Activated gamma-delta T cell (primary cell): Measurements from ENCODE around the gene TMEM250.
"Not testable (repeated sequence)": the region's sequence is repeated elsewhere in the genome, so short reads cannot be mapped to it uniquely, and the experiment has no call there.

Experiments
- DNase-seq: peaks from one replicate; lab custom pipeline; 2025; lab: John Stamatoyannopoulos, UW

TMEM250 gene

GRCh38 chr9:136111190-136111589, 7.5 kb downstream of the TMEM250 start:
- no peak for DNase-seq

DNA sequence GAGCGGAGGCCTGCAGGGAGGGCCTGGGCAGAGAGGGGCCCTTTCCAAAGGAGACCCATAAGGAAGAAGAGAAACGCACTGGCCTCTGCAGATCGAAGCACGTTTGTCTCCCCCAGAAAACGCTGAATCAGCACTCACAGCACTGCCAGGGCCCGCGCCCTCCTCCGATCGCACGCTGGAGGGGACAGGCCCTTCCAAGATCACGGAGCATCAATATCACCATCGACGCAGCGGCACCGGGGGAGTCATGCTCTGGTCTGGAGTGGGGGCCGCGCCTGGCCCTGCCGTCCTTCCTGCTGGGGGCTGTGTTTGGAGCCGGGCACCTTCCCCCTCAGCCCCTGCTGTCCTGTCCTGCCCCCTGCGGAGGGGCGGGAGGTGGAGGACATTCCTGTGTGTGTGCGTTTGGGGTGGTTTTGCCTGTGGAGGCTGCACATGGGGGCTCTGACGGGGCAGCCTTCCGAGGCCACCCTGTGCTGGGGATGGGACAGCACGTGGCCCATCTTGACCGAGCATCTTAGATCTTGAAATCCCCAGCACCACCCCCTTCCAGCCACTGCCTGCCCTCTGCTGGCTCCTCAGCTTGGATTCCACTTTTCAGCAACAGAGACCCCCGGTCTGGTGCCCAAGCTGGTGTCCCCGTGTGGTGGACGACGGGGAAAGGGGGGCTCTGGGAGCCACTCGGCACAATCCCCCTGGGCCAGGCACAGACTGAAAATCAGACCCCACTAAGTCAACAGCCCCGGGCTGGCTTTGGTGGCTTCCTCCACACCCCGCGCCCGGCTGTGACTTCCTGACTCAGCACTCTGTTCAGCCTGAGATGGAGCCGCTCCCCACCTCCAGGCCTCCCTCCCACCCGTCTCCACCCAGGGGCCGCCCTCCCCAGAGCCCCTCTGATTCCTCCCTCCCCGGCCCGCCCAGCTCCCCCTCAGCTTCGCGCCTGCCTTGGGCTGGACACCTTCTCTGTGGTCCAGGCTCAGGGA, 8.3 kb downstream of the TMEM250 start:
- DNase-seq = peak; percentile 40

- DNase-seq = peak; percentile 92
Observed at GRCh38 chr9:136109351-136110081, 9.2 kb downstream of the TMEM250 start.

DNA sequence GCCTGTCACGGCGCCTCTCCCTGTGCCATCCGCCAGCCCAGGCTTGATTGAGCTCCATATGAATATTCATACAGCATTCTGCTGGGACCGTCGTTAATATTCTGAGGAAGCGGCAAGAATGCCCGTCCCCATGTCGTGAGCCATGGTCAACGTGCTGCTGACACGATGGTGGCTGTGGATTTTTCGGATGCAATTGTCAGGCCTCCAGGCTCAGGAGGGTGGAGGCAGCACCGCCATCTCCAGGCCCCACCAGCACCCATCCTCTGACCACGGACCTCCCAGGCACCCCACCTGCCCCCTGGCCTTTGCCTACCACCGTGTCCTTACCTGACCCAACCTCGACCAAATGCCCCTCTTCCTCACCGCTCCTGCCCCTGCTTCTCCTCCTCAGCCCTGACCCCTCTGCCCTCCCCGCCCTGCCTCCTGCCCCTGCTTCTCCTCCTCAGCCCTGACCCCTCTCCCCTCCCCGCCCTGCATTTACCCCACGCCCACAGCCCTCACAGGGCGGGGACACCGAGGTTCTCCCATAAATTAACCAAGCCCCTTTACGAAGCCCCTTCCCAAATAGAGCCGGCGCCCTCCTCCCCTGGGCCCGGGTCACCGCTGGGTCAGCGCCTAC, 9.9 kb downstream of the TMEM250 start:
- DNase-seq = no peak

DNA sequence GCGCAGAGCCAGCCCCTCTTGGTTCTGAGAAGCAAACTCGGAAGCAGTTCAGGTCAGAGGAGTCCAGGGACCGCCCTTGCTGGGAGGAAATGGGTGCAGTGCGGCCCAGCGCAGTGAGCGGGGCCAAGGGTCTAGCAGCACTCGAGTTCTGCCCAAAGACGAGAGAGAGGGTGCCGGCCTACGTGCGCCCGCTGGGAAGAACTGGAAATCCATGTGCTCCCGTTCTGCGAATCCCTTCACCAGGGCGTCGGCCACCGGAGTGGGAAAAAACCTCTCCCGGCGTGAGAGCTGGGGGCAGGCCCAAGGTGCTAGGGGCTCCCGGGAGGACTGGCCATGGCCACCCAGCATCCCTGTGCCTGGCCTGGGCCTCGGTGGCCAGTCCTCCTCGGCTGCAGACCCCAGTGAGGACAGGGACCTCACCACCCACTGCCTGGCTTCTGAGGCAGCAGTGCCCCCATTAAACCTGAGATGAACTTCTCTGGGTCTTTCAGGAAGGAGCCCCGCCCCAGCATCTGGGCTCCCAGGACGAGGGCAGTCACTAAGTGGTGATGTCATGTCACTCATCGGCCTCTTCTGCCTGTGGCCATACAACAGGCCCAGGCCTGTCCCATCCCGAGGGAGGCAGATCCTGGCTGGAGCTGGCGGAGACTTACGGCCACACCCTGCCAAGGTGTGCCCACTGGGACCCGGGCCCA, 10.6 kb downstream of the TMEM250 start:
- no peak for DNase-seq

DNA sequence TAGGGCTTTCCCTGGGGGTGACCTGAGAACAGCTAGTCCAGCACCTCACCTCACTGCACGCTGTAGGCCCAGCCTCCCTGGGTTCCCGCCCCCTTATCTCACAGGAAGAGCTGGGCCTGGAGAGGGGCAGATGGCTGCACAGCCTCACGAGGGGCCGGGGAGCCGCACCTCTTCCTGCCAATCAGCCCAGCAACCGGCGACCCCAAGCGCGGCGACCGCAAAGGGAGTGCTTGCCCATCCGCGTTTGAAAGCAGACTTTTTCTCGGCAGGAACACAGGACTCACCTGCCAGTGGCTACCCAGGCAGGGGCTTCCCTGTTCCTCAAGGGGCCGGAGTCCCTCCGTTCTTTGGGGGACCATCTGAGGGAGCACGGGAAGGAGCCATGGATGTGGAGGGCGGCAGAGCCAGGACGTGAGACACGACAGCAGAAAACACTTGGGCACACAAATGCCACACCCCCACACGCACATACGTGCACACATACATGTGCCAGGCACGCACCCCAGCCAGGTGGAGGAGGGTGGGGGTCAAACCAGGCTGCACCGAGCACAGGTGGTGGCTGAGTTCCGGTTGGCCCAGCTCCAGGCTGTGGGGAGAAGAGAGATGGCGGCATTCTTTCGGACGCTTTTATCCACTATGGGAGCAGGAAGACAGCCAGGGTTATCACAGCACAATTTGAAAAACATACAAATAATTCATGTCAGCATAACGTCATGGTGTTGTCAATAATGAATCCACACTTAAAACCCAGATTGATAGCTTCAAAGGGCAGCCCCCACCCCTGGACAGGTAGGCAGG, 11.3 kb downstream of the TMEM250 start:
- DNase-seq = peak; percentile 56

- no peak for DNase-seq
Observed at GRCh38 chr9:136105398-136106135, 13.1 kb downstream of the TMEM250 start.

GRCh38 chr9:136104916-136105315, 13.8 kb downstream of the TMEM250 start:
- DNase-seq = no peak

DNA sequence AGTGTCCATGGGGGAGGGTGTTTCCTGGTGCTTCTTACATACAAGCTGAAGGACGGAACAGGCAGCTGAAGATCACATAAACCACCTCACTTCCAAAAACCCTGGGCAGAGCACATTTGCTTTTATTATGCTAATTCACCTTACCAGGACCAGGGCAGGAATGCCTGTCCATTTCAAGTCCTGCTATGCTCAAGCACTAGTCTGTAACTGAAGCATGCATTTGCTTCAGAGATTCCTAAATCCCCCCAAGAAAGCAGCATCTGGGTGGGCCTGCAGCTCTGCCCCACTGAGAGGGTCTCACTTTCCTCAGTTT, 14.2 kb downstream of the TMEM250 start:
- no peak for DNase-seq

GRCh38 chr9:136103651-136104487, 14.8 kb downstream of the TMEM250 start:
- no peak for DNase-seq

GRCh38 chr9:136101615-136102074, 17.0 kb downstream of the TMEM250 start:
- not testable (repeated sequence) for DNase-seq

- DNase-seq = no peak
Observed at GRCh38 chr9:136100700-136101614, 17.7 kb downstream of the TMEM250 start.

GRCh38 chr9:136099542-136099941, 19.1 kb downstream of the TMEM250 start:
- DNase-seq = no peak

DNA sequence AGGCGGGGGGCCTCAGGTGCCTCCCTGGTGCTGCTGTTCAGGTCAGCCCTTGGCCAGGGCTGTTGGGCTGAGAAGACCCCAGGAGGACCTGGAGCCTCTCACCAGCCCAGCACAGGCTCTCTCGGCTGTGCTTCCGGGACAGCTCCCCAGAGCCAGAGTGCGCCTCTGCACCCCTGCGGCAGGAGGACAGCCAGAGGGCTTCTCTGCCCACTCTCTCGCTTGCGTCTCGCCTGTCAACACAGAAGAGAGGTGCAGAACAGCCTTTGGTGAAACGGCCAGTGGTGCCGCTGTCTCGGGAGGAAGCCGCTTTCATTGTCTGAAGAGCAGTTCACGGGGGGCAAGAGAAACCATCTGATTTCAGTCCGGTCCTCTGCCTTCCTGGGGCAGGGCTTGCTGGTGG, 19.8 kb downstream of the TMEM250 start:
- no peak for DNase-seq

DNA sequence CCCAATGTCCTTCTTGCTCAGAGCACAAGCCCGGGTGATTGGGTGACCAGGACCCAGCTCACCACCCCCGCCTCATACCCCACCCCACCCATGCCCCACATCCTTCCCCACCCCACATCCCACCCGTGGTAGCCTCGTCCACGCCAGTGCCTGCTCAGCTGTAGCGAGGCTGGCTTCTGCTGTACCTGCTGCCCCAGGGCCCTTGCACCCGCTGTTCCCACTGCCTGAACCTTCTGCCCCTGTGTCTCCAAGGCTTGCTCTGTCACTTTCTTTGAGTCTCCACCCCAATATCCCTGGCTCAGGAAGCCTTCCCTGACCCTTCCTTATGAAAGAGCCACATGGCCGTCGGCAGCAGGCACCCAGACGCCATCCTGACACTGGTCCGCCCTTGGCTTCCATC, 20.5 kb downstream of the TMEM250 start:
- DNase-seq = no peak

DNA sequence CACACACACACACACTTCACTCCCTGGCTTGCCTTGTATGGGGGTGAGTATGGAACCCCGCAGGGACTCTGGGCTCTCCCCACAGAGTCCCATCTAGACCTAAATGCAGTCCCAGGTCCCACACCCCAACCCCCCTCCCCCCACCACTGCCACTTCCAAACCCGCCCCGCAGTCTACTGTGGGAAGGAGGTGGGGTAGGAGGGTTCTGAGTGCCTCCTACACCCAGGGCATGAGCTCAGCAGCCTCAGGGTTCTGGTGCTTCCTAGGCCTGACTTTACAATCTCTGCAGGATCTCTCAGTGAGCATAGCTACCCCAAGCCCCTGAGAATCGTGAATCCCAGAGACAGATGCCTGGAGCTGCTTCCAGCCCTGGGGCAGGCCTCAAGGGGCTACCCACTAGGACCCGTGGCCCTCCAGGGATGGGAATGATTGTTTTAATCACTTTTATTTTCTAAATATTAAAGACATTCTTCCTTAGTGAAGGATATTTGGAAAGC, 22.1 kb downstream of the TMEM250 start:
- DNase-seq = no peak

DNA sequence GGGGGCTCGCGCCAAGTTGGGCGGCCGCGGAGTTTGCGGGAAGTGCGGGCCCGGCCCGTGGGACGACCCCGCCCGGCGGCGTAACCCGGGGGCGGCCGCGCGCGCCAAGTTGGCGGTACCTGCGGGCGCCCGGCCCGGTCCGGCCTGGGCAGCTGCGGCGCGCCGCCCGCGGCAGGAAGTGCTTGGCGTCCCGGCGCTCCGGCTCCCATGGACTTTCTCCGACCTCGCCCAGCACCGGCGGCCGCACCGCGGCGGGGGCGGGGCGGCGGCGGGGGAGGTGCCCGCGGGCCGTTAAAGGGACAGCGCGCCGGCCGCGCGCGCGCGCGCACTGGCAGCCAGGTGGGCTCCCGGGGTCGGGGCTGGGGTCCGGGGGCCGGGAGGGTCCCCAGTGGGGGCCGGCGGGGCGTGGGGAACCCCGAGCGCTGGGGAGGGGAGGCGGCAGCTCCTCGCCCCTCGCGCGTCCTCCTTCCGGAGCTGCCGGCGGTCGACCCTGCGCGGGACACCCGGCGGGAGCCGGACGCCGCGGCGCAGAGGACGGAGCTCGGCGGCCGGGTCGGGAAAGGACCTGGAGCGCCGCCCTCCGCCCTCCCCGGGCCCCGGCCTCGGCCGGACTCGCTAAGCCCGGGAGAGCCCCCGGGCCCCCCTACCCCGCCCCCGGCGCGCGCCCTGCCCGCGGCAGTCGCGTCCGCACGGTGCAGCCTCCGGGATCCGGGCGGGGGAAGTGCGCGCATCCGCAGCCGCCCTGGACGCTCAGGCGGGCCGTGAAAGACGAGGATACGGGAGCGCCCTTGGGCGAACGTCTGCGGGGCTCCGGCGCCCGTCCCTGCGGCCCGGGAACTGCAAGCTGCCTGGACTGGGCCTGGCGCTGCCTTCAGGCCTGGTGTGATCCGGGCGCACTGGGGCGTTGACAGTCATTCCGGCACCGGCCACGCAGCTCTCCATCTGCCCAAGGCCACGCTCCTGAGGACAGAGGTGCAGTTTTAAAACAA, 23.3 kb downstream of the TMEM250 start, which contains the start of gene NACC2:
Gene NACC2 (minus strand): TSS at position 220 of the 989 bp plus-strand sequence. CDS start 44,768 bp downstream, outside the sequence.
- DNase-seq = peak; percentile 35
